HG03565 (cell line): ENCODE measurements around the gene NFE2L2.
"Not testable (repeated sequence)": the region's sequence is repeated elsewhere in the genome, so short reads cannot be mapped to it uniquely, and the experiment has no call there.

Source experiments
- ATAC-seq: cut with Tn5 transposase; IDR thresholded peaks from one replicate; pipeline ENCODE4 v1.9.1; 2021; ENCODE audit warnings: mild to moderate bottlenecking, moderate library complexity; ENCODE audit not compliant: unreplicated experiment

The NFE2L2 gene

DNA sequence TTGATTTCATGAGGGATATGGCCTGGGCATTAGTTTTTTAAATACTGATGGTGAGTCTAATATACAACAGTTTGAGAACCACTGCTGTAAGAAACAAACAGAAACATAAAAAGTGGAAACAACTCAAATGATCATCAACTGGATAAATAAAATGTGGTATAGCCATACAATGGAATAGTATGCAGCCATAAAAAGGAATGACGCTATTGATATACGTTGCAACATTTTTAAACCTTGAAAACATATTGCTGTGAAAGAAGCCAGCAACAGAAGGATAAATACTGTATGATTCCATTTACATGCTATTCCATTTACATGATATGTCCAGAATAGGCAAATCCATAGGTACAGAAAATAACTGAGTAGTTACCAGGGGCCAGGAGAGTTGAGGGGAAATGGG is 6.5 kb downstream of the NFE2L2 start:
- ATAC-seq, result no peak

DNA sequence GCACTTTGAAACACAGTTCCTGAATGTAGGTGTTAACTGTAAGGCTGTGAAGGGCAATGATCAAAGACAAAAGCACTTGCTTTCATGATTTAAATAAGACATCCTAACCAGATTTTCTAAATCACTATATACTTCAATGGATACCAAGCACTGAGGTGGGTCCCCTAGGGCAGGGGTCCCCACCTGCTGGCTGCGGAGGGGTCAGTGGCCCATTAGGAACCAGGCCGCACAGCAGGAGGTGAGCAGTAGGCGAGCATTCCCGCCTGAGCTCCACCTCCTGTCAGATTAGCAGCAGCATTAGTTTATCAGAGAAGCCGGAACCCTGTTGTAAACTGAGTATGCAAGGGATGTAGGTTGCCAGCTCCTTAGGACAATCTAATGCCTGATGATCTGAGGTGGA is 7.1 kb downstream of the NFE2L2 start:
- ATAC-seq, result no peak

DNA sequence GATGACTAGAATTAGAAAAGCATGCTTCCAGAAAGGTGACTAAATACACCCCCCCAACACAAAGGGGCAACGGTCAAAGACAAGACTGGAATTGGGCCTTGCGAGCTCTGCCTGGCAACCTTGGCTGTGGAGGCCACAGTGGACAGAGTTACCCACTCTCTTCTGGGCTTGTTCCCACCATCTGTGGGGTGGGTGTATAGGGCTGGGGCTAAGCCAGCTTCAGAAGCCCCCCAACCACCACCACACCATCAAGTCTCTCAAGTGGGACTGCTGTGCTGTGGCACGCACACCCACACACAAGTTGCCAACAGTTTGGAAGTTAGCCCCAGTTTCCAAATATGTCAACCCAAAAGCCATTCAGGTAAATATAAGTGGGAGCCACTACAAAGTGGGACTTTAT is 7.8 kb downstream of the NFE2L2 start:
- ATAC-seq, result no peak

DNA sequence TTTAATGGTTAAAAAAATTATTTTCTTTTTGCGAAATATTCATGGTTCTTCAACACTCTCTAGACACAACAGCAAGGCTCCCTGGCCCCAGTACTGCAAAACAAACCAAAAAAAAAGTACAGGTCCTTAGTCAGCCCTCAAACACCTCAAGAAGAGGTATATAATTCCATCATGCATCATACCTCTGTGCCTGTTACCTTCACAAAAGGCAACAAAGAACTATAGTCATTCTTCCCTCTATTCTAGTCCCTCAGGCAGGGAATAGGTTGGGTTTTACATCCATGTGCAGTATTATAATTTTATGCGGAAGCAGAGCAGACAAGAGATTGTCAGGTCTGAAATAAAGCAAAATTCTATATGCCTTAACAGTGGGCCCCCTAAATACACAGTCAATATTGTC is 8.5 kb downstream of the NFE2L2 start:
- ATAC-seq, result no peak

DNA sequence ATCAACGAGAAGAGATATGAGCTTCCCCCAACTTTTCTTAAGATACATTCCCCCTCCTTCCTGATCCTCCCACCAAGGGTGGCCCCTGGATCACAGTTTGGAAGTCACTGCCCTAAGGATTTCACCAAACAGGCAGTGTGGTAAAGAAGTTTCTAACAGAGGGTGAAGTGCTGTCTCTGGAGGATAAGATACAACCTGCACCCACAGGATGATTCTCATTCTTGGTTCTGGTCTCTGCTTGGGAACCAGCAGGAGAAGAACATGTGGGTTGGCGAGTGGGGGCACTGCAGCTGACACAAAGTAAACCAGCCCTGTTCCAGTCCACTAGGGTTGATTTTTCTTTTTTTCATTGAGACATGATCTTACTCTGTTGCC is 9.3 kb downstream of the NFE2L2 start:
- ATAC-seq, result no peak

DNA sequence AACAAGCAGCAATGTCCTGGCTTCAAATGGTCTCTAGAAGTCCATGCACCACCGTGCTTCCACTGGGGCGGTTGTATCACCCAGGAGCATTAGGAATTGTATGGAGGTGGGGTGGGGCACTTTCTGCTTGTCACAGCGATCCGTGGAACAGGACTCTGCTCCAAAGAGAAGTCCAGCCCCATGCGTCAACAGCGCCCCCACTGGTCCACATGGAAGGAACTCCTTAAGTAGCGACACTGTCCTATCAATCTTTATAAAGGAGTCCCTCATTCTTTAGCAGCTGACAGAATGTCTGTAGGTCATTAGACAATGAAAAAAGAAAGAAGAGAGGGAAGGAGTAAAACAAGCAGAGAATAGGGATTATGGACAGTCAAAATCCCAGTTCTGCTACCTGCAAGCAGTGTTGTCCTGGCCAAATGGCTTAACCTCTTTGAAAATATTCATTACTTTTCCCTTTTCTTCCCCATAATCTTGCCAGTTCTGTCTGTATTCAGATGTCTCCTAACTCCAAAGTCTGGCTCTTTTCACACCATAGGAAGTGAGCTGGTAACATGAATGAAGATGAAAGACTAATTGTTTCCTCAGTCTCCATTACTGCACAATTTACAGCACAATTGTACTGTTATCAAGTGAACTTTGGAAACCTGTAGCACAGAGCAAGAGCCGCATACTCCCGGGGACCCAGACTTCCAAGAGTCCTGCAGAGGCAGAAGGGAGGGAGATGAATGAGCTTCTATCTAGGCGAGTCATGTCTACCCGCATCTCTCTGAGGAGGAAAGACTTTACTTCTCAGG is 9.9 kb downstream of the NFE2L2 start:
- no peak for ATAC-seq

DNA sequence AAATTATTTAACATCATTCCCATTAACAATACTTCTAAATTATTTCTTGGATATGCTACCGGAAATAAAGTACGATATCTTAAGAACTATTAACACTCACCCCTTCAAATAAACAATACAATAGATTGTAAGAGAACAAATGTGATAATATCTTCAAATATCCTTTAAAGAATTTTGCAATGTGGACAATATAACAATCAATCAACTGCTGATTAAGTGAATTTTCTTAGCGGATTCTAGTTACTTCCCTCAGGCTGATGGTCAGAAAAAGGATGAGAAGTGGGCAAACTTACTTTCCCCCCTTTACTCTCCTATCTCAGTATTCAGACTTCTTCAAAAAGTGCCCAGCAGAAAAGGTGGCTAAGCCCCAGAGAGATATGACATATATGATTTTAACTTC is 10.8 kb downstream of the NFE2L2 start:
- ATAC-seq, result no peak

DNA sequence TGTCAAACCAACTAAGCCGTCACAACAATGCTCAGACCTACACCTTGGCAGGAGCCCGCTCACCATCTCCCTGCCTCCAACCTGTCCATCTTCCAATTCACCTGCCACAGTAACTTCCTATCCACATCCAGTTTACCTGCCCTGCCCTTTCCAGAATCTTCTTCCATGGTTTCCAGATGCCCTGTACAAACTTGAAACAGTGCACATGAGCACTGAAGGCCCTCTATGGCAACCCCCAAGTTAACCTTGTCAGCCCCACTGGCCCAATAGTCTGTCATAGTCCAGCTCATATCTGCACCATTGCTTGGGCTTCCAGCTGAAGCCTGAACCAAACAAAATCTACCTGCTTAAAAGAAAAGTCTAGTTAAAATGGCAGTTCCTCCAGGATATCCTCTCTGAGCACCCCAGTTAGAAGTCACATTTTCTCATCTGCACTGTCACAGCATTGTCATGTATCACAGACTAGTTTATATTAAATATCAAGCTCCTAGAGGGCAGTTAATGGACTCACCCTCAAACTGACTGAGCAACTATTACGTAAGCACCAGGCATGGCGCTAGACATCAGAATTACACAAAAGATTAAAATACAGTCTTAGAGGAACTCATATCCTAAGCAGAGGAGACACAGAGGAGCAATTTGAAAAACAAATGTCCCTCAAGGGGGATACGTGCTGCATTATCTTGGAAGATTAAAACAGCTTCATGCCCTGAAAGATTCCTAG is 11.6 kb downstream of the NFE2L2 start:
- ATAC-seq, result no peak

DNA sequence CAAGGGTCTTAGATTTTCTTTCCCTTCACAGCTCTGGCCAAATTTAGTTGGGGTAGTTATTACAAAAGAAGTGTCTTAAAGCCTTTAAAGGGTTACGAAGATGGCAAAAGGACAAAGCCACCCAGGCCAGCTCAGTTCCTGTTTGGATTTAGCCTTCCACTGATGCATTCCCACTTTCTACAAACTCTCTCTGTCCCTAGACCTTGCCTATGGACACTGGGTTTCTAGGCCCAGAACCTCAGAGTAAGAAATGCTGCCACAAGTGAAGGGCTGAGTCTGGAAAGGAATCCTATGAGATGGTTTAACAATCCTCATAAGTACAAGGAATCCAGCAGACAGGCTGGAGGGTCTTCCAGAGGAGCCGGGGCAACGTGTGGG is 13.4 kb downstream of the NFE2L2 start:
- ATAC-seq, result no peak

DNA sequence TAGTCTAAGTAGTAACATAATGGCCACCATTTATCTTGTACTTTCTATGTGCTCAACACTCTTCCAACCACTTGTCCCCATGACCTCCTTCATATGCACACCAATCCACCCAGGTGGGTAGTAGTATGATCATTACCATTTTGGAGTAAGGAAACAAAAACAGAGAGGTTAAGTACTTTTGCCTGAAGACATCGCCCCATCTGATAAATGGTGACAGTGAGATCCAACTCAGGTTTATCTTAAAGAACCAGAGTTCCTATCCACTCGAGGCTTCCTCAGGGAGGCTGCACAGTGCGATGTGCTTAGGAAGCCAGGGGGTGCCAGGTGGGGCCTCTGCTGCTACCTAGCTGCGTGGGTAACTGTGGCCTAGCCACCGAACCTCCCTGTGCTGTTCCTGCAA is 14.1 kb downstream of the NFE2L2 start:
- no peak for ATAC-seq

DNA sequence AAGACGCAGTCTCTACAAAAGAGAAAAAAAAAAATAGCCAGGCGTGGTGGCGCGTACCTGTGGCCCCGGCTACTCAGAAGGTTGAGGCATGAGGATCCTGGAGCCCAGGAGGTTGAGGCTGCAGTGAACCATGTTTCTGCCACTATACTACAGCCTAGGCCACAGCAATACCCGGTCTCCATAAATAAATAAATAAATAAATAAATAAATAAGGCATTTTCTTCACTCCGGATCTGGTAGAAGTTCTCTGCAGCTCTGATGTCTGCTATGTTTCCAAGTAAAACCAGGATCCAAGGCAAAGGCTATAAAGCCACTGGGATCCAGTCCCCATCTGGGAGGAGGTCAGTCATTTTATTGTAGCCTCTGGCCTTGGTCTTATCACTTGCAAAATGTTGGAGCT is 15.5 kb downstream of the NFE2L2 start:
- ATAC-seq, result no peak

DNA sequence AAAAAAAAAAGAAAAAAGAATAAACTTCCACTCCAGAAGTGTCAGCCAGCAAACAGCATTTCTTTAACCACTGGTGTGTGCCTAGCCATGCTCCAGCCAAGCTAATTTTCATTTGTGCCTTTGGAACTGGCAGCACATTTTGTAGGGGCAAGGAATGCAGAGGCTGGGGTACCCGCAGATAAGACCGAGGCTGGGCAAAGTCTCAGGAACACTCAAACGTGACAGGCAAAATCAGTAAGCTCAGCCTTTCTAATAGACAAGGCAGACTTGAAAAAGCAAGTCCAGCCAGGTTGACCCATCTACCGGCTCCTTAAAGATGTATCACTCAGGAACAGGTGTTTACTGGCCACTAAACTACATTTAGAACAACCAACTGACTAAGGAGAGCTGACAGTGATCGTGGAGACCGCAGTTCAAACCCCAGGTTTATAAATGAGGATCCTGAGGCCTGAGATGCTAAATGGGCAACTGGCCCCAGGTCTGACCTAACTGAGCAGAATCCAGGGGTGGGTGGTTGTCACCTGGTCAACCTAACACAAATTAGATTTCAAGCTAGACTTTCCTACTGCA is 16.7 kb downstream of the NFE2L2 start:
- ATAC-seq, result no peak

DNA sequence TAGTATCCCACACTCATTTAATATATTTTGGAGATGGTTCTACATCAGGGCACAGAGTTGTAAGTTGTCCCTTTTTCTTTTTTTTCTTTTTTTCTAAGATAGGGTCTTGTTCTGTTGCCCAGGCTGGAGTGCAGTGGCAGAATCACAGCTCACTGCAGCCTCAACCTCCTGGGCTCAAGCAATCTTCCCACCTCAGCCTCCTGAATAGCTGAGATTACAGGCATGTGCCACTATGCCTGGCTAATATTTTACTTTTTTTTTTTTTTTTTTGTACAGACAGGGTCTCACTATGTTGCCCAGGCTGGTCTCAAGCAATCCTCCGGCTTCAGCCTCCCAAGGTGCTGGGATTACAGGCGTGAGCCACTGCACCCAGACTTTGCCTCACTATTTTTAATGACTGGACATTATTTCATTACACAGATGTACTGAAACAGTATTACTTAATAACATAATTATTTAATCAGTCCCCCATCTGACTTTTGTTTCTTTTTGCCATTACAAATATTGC is 17.9 kb downstream of the NFE2L2 start:
- ATAC-seq, result not testable (repeated sequence)

DNA sequence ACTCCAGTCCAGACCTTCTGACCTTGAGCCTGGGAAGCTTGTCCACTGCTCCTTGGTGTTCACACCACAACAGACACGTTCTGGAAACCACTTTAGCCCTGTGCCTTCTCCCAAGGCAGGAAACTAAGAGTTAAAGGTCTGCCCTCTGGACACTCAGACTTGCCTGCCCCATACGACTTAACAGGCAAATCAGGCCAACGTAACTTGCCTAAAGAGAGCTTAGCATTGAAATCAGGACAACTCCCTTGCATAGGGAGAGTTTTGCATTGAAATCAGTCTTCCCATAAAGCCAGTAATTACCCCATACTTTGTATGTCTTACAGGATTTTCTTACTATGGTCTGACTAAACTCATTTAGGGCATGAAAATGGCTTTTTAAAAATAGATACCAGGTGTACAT is 18.5 kb downstream of the NFE2L2 start:
- ATAC-seq, result no peak

DNA sequence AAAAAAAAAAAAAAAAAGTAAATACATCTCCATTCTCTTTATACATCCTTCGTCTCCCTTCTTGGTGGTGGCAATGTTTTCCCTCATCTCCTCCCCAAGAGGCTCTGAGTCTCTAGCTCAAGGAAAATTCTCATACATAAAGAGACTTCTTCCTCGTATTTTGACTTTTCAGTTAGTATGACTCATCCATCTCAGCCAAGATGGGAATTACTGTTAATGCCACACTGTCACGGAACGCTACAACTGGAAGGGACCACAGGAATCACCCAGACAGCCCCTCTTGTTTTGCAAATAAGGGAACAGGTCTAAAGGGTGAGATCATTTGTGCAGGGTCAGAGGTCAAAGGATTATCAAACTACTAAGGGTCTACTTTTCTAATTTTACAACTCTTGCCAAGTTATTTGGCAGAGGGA is 19.5 kb downstream of the NFE2L2 start:
- ATAC-seq, result no peak

DNA sequence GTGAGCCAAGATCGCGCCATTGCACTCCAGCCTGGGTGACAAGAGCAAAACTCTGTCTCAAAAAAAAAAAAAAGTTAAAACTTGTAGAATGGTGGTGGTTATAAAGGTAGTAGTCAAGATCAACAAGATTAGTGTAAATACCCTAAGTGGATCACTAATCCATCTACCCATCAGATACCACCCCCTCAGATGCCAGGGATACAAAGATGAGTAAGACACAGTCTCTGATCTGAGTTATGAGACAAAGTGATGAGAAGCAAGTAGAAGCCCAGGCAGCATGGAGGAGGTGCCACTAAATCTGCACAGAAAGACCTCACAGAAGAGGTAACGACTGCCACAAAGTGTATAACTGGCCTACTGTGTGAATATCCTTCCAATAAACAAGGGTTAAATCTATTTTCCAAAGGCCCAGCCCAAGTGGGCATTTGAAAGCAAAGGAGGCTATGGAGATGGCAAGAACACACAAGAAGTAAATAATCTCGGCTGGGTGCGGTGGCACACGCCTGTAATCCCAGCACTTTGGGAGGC is 20.2 kb downstream of the NFE2L2 start:
- ATAC-seq, result no peak

DNA sequence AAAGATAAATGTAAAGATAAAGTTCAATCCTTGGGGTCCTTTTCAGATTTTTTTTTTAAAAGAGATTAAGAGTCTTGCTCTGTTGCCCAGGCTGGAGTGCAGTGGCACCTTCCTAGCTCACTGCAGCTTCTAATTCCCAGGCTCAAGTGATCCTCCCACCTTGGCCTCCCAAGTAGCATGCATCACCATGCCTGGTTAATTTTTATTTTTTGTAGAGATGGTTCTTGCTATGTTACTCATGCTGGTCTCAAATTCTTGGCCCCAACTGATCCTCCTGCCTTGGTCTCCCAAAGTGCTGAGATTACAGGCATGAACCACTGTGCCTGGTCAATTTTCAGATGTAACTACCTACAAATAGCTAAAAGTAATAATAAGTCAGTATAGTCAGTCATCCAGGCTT is 21.1 kb downstream of the NFE2L2 start:
- ATAC-seq, result no peak

DNA sequence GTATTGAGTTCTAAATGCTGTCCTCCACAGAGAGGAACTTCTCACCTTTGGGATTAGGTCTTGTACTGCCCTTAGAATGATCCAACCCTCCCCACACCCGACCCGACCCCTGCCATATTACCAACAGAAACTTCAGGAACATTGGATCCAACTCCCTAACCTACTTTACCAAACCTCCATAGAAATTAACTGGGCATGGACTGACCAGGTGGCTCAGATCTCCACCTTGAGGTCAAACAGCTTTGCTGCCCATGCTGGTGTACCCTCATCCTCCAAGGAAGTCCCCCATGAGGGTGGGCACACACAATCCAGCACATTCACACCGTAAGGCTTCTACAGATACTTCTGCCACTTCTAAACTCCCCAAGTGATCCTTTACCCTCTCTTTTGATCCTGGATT is 21.5 kb downstream of the NFE2L2 start:
- ATAC-seq, result no peak

DNA sequence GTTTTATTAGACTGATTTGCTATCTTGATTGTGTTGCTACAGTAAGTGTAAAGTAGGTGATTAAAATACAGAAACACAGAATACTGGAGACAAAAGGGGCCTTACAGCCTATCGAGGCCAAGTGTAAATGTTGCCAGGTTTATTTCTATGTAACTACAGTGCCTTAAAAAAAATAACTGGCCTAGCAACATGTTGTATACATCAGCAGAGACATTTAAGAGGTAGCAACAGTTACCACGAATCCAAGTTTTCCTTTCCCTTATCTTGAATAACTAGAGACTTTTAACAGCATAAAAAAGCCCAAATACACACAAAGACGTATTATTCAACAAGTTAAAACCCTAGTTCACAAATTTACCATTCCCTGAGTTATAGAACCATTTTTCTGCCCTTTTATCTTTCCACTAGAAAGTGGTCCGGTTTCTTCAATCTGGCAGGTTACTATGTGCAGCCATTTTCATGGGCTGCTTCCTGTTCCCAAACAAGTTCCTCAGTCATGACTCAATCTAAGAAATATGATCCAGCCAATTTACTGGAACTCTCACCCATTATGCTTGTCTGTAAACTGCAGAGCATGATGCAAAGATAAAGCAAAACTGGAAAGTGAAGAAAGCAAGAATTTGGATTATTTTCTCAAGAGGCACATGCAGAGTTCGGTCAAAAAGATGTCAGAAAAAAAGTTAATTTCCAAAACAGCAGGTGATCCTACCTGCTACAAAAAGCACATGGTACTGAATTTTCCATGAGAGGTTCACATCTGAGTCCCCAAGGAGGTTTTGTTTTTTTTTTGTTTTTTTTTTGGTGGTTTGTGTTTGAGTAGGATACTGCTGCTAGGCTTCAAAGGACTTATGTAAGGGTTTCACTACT is 22.2 kb downstream of the NFE2L2 start:
- ATAC-seq, result no peak

DNA sequence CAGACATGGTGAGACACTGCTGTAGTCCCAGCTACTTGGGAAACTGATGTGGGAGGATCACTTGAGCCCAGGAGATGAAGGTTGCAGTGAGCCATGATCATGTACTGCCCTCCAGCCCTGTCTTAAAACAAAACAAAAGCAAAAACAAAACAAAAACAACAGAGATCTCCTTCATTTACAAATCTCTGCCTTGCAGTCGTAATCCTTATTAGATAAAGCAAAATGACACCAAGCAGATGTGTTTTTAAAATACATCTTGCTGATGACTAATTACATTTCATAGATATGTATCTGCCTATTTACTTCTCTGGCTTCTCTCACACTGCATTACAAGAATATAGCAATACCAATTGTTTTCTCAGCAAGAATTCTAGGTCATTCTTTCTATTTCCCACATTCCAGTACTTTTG is 22.8 kb downstream of the NFE2L2 start:
- no peak for ATAC-seq
